ENCODE measurements around the gene CASQ1.

DNA sequence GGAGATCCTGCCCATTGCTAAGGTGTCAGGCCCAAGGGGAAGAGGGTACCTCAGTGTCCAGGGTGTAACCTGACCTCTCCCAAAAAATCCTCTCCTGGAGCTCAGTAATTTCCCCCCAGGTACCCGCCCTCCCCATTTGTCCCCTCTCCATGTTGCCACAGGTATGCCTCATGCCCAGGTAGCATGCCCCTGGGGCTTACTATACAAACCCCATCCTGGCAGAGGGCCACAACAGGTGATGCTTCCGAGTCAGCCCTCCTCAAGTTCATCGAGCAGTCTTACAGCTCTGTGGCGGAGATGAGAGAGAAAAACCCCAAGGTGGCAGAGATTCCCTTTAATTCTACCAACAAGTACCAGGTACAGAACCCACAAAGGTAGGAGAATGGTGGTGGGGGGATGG is 23.3 kb upstream of the CASQ1 start:
- no peak for TF ChIP-seq GTF2B (IDR thresholded peaks at IDR 0.05; ENCODE audit: extremely low read depth, insufficient read length)
- no peak for TF ChIP-seq TARDBP (IDR thresholded peaks at IDR 0.05)
- TF ChIP-seq MAFK (IDR thresholded peaks at IDR 0.05; ENCODE audit: low read length): no peak
- TF ChIP-seq CTCF (IDR thresholded peaks at IDR 0.05 in 2 of 3, conservative IDR thresholded peaks at IDR 0.05 in 1 of 3; ENCODE audit: insufficient read depth in 2 of 3, low read depth in 1 of 3, low read length in 3 of 3): no peak
- TF ChIP-seq POLR2AphosphoS5 (IDR thresholded peaks at IDR 0.05; ENCODE audit: control insufficient read depth, insufficient read depth, low read depth, low read length): no peak
- no peak for TF ChIP-seq POLR3A (IDR thresholded peaks at IDR 0.05; ENCODE audit: borderline replicate concordance, extremely low read depth, insufficient read depth, insufficient read length)
- no peak for TF ChIP-seq ZZZ3 (IDR thresholded peaks at IDR 0.05)
- no peak for TF ChIP-seq ZNF324 (CRISPR knock-in tag; IDR thresholded peaks at IDR 0.05)

Data from K562 (cell line).